ENCODE results near the gene PLA2G4F. TPM values are rescaled to one million over a fixed set of nuclear protein-coding genes. Genes with fewer than 3 reads are reported as not detected.

PLA2G4F gene
- total RNA-seq (2021; ENCODE audit: unreplicated experiment) (0.05 TPM), Bru-seq, nascent RNA (percentile 15 among the genes with signal in this experiment), BruChase-seq, experiment 1, labeled RNA remaining after a 6-hour chase (percentile 18 among the genes with signal in this experiment), BruChase-seq, experiment 2, labeled RNA remaining after a 2-hour chase (percentile 13 among the genes with signal in this experiment)
- 0.44 and 0.67 TPM in 2 replicates for polyA plus RNA-seq (2012)
- long read RNA-seq = 0 reads

- DNase-seq (ENCODE audit: low read depth, low spot score) = no peak
- Histone ChIP-seq H3K27me3 (ENCODE audit: insufficient read depth, low read length) (no peaks in the 10 kb centered on the region), H3K9ac (ENCODE audit: low read length) (no peak within 1 kb of the TSS), H3K9me2 (ENCODE audit: insufficient read depth) (no peaks in the 10 kb centered on the region), H4K20me1 (ENCODE audit: insufficient read depth) (no peaks in the 10 kb centered on the region), H3K9me3 (ENCODE audit: control insufficient read depth in 1 of 2, insufficient read depth in 1 of 2, low read depth in 1 of 2, low read length in 2 of 2) (no peaks in the 10 kb centered on the region), H2AFZ (ENCODE audit: low read depth, low read length, poor library complexity, severe bottlenecking) (no peak within 1 kb of the TSS), H3K4me1 (ENCODE audit: control insufficient read depth in 1 of 2, insufficient read depth in 2 of 2, low read length in 2 of 2) (peaks cover 5 to 19% of the 10 kb centered on the region in 2 experiments; a peak in 2 of 4 replicates), H3K79me2 (ENCODE audit: insufficient read depth, low read length) (no peaks in the 10 kb centered on the region), H3K36me3 (ENCODE audit: control insufficient read depth in 1 of 2, insufficient read depth in 2 of 2, low read length in 2 of 2) (peaks cover 9 to 10% of the 10 kb centered on the region in 2 experiments; a peak in 2 of 4 replicates), H3K27ac (ENCODE audit: low read depth, low read length) (no peak within 1 kb of the TSS), H3K4me3 (replicated peaks in 1 of 2; ENCODE audit: low read depth in 1 of 2, low read length in 2 of 2) (no peak within 1 kb of the TSS), H3K4me2 (ENCODE audit: low read length) (peak within 1 kb of the TSS; percentile 32)
- RAD21 ChIA-PET (ENCODE audit: low non-redundant PET in 1 of 2, low total read pairs in 2 of 2, uncharacterized antibody in 2 of 2, unreplicated experiment in 2 of 2) = no interaction called here
- intact Hi-C loops (cut with micrococcal nuclease) = no loop called here
- TF ChIP-seq POLR2A (IDR thresholded peaks at IDR 0.05; ENCODE audit: borderline replicate concordance, extremely low read depth, insufficient read depth, insufficient read length) = no peak
- no peak for TF ChIP-seq SIN3A (IDR thresholded peaks at IDR 0.05; ENCODE audit: low read depth)
- TF ChIP-seq RAD21 (IDR thresholded peaks at IDR 0.05; ENCODE audit: low read depth) = no peak
- TF ChIP-seq ATF3 (IDR thresholded peaks at IDR 0.05) = no peak
- no peak for TF ChIP-seq EZH2 (IDR thresholded peaks at IDR 0.05)
- no peak for TF ChIP-seq YY1 (IDR thresholded peaks at IDR 0.05; ENCODE audit: extremely low read depth, insufficient replicate concordance, low read depth, low read length)
- no peak for TF ChIP-seq SP1 (IDR thresholded peaks at IDR 0.05; ENCODE audit: low read depth)
- TF ChIP-seq EGR1 (IDR thresholded peaks at IDR 0.05; ENCODE audit: low read depth) = no peak
- TF ChIP-seq, protein P1, sequence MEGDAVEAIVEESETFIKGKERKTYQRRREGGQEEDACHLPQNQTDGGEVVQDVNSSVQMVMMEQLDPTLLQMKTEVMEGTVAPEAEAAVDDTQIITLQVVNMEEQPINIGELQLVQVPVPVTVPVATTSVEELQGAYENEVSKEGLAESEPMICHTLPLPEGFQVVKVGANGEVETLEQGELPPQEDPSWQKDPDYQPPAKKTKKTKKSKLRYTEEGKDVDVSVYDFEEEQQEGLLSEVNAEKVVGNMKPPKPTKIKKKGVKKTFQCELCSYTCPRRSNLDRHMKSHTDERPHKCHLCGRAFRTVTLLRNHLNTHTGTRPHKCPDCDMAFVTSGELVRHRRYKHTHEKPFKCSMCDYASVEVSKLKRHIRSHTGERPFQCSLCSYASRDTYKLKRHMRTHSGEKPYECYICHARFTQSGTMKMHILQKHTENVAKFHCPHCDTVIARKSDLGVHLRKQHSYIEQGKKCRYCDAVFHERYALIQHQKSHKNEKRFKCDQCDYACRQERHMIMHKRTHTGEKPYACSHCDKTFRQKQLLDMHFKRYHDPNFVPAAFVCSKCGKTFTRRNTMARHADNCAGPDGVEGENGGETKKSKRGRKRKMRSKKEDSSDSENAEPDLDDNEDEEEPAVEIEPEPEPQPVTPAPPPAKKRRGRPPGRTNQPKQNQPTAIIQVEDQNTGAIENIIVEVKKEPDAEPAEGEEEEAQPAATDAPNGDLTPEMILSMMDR (IDR thresholded peaks at IDR 0.05 in 2 of 3, conservative IDR thresholded peaks at IDR 0.05 in 1 of 3; ENCODE audit: borderline replicate concordance in 1 of 3, insufficient read depth in 1 of 3, low read depth in 2 of 3, low read length in 2 of 3) = no peak
- no peak for TF ChIP-seq ZBTB33 (IDR thresholded peaks at IDR 0.05; ENCODE audit: extremely low read depth, insufficient replicate concordance, low read length)
- no peak for TF ChIP-seq TCF7L2 (IDR thresholded peaks at IDR 0.05; ENCODE audit: borderline replicate concordance, extremely low read depth, insufficient read depth, insufficient read length)
- no peak for TF ChIP-seq FOSL1 (IDR thresholded peaks at IDR 0.05; ENCODE audit: low read depth)
- TF ChIP-seq JUND (IDR thresholded peaks at IDR 0.05) = no peak
- no peak for TF ChIP-seq SRF (IDR thresholded peaks at IDR 0.05; ENCODE audit: low read depth)
- no peak for TF ChIP-seq ELF1 (IDR thresholded peaks at IDR 0.05; ENCODE audit: borderline replicate concordance, low read depth)
- ATAC-seq = peak; percentile 55
- no TSS peak for BruUV-seq (replicated peaks)
- POLR2A ChIA-PET = no interaction called here
- CTCF ChIA-PET = interaction anchor here (0.6 to 1.2 kb wide), 7 partner anchors 22 to 314 kb away, joined by 3 to 5 read pairs (median 3); no protein-coding TSS in a partner anchor
Observed at GRCh38 chr15:42156243-42156922, at the start of gene PLA2G4F. TSS of gene PLA2G4F (minus strand) at chr15:42156636. CDS start at chr15:42156549, 87 bp downstream.

Data from HCT116 (cell line).